PC-3 (cell line): ENCODE measurements around the gene DHX16. TPM values are rescaled to one million over a fixed set of nuclear protein-coding genes. Genes with fewer than 3 reads are reported as not detected.

ENCODE experiments used
- ATAC-seq: fragments of 200-7000 bp; cut with Tn5 transposase; 2 replicates; pipeline ENCODE4 v1.9.1; 2020; ENCODE audit warnings: mild to moderate bottlenecking, moderate library complexity
- BruUV-seq: library from RNA; stranded (reverse); fragments of 400-500 nt; replicated peaks from 2 replicates; lab custom pipeline; 2021; lab: Mats Ljungman, UMichigan
- CTCF ChIA-PET: fragments of 300-600 bp; sonication (Branson Sonifier 250); formaldehyde crosslinking; loops from one replicate; lab custom pipeline; 2022; ENCODE audit warnings: antibody characterized with exemption; lab: Charles Lee
- POLR2A ChIA-PET: fragments of 300-600 bp; sonication (Branson Sonifier 250); formaldehyde crosslinking; loops from one replicate; lab custom pipeline; 2022; ENCODE audit warnings: antibody characterized with exemption; ENCODE audit not compliant: unreplicated experiment; lab: Charles Lee
- DNase-seq: peaks from one replicate; pipeline ENCODE4 v3.0.0-alpha.2; 2015
- H2AFZ ChIP-seq: fragments of 300-600 bp; sonication (generic); 2 replicates; pipeline ENCODE4 v1.6.0; 2016; ENCODE audit warnings: antibody characterized with exemption, low read length
- H3F3A ChIP-seq: fragments of 300-600 bp; sonication (generic); one replicate; pipeline ENCODE4 v1.6.0; 2017; ENCODE audit warnings: antibody characterized with exemption, low read length, control low read depth, mild to moderate bottlenecking; ENCODE audit not compliant: unreplicated experiment
- H3K27ac ChIP-seq: fragments of 300-600 bp; sonication (generic); 2 replicates; pipeline ENCODE4 v1.5.1; 2016; ENCODE audit warnings: mild to moderate bottlenecking, low read length
- H3K27me3 ChIP-seq: fragments of 300-600 bp; sonication (generic); 2 replicates; pipeline ENCODE4 v1.6.1; 2016; ENCODE audit warnings: low read length, mixed read lengths
- H3K36me3 ChIP-seq: fragments of 300-600 bp; sonication (generic); 2 replicates; pipeline ENCODE4 v1.6.1; 2016; ENCODE audit warnings: low read depth, mixed run types, low read length, mixed read lengths
- H3K4me1 ChIP-seq: fragments of 300-600 bp; sonication (generic); 2 replicates; pipeline ENCODE4 v1.5.1; 2016; ENCODE audit warnings: low read length; ENCODE audit not compliant: insufficient read depth
- H3K4me2 ChIP-seq: fragments of 300-600 bp; sonication (generic); 2 replicates; pipeline ENCODE4 v1.6.0; 2016; ENCODE audit warnings: low read length
- H3K4me3 ChIP-seq: fragments of 300-600 bp; sonication (generic); 2 replicates; pipeline ENCODE4 v1.5.1; 2016; ENCODE audit warnings: mild to moderate bottlenecking, low read length, mixed read lengths
- H3K79me2 ChIP-seq: fragments of 300-600 bp; sonication (generic); 2 replicates; pipeline ENCODE4 v1.6.1; 2017; ENCODE audit warnings: low read length, mixed read lengths
- H3K9ac ChIP-seq: fragments of 300-600 bp; sonication (generic); 2 replicates; pipeline ENCODE4 v1.6.0; 2016; ENCODE audit warnings: mild to moderate bottlenecking, low read length
- H3K9me2 ChIP-seq: fragments of 300-600 bp; sonication (generic); replicated peaks from 2 replicates; pipeline ENCODE4 v1.6.1; 2016; ENCODE audit warnings: mixed run types, low read length, mixed read lengths
- H3K9me3 ChIP-seq: fragments of 300-600 bp; sonication (generic); 2 replicates; pipeline ENCODE4 v1.6.1; 2016; ENCODE audit warnings: low read length, mixed read lengths
- H4K20me1 ChIP-seq: fragments of 300-600 bp; sonication (generic); 2 replicates; pipeline ENCODE4 v1.6.1; 2016; ENCODE audit warnings: low read length, mixed read lengths
- EZH2 ChIP-seq: fragments of 300-600 bp; sonication (generic); IDR thresholded peaks from one replicate; pipeline ENCODE4 v1.6.1; 2017; ENCODE audit warnings: antibody characterized with exemption, mild to moderate bottlenecking, low read length; ENCODE audit not compliant: unreplicated experiment
- EZH2phosphoT487 ChIP-seq: fragments of 300-600 bp; sonication (generic); IDR thresholded peaks from 2 replicates; pipeline ENCODE4 v1.6.1; 2018; ENCODE audit warnings: mild to moderate bottlenecking, antibody characterized with exemption, low read length, borderline replicate concordance
- intact Hi-C: fragments of 100-400 bp; cut with micrococcal nuclease; formaldehyde crosslinking; loops from 2 replicates; pipeline ENCODE4 v1.9.0; 2023
- total RNA-seq: library from RNA; depleted of rRNA; stranded (reverse); fragments of >200 nt; gene quantifications from 2 replicates; pipeline ENCODE4 v1.2.3, GENCODE V29; 2014
- TF ChIP-seq, protein P1 (sequence below): fragments of 300-600 bp; sonication (generic); conservative IDR thresholded peaks from 2 replicates; pipeline ENCODE4 v1.5.1; 2017; ENCODE audit warnings: antibody characterized with exemption, low read depth, mild to moderate bottlenecking, low read length

The DHX16 gene
- total RNA-seq, 1 experiment from 2014 or later, result 50.0 TPM

DNA sequence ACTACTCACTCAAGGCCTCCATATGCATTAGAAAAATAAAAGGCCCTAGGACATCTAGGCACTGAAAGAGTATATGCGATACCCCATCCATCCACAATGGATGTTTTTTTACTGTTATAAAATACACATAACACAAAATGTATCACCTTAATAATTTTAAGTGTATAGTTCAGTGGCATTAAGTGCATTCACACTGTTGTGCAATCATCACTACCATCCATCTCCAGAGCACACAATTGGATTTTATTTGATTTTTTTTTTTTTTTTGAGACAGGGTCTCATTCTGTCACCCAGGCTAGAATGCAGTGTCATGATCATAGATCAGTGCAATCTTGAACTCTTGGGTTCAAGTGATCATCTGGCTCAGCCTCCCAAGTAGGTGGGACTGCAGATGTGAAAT is 41.5 kb upstream of the DHX16 start:
- CTCF ChIA-PET, result no interaction called here
- Histone ChIP-seq H3K4me2 (no peak overlapping the region), H3K4me3 (no peak overlapping the region), H3F3A (no peaks in the 10 kb centered on the region), H2AFZ (no peak overlapping the region), H3K27me3 (no peaks in the 10 kb centered on the region), H3K27ac (no peak overlapping the region), H4K20me1 (no peaks in the 10 kb centered on the region), H3K79me2 (peaks cover 35% of the 10 kb centered on the region), H3K4me1 (peaks cover 26% of the 10 kb centered on the region), H3K9me3 (no peaks in the 10 kb centered on the region), H3K9me2 (no peaks in the 10 kb centered on the region), H3K9ac (no peak overlapping the region), H3K36me3 (peaks cover 19% of the 10 kb centered on the region)
- POLR2A ChIA-PET, result no interaction called here
- DNase-seq, result no peak
- intact Hi-C loops, result no loop called here
- no peak for ATAC-seq
- no TSS peak for BruUV-seq
- TF ChIP-seq EZH2phosphoT487, result no peak
- no peak for TF ChIP-seq EZH2

DNA sequence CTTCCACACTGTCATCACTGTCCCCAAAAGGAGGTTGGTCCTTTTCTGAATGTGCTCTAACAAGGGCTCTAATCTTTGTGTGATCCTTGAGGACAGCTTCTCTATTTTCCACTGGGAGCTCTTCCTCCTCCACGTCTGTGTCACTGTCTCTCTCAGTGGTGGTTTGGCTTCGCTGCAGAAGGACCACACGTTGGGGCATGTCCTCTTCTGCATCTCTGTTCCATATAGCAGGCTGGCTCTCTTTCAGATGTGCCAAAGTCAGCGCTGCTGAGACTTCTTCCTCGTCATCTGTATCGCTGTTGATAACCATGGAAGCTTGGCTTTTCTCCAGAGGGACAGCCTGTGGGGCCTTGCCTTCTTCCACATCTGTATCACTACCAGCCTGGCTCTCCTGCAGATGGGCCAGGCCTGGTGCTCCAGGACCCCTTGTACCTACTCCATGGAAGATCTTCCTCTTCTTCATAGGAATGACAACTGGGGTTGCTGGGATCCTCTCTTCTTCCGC is 39.7 kb upstream of the DHX16 start:
- H4K20me1 ChIP-seq, result no peaks in the 10 kb centered on the region
- H2AFZ ChIP-seq, result no peak overlapping the region
- H3K4me2 ChIP-seq, result no peak overlapping the region
- DNase-seq (no peak), ATAC-seq (no peak)
- ChIA-PET POLR2A (interaction anchor here (0.6 kb wide), 1 partner anchor 95 kb away, joined by 3 read pairs; the partner anchor contains the start of genes MRPS18B and PPP1R10), CTCF (no interaction called here)
- no TSS peak for BruUV-seq
- H3K4me3 ChIP-seq, result no peak overlapping the region
- H3K4me1 ChIP-seq, result peaks cover 12% of the 10 kb centered on the region
- no peaks in the 10 kb centered on the region for H3K27me3 ChIP-seq
- TF ChIP-seq EZH2phosphoT487 (no peak), EZH2 (no peak)
- TF ChIP-seq, protein P1, sequence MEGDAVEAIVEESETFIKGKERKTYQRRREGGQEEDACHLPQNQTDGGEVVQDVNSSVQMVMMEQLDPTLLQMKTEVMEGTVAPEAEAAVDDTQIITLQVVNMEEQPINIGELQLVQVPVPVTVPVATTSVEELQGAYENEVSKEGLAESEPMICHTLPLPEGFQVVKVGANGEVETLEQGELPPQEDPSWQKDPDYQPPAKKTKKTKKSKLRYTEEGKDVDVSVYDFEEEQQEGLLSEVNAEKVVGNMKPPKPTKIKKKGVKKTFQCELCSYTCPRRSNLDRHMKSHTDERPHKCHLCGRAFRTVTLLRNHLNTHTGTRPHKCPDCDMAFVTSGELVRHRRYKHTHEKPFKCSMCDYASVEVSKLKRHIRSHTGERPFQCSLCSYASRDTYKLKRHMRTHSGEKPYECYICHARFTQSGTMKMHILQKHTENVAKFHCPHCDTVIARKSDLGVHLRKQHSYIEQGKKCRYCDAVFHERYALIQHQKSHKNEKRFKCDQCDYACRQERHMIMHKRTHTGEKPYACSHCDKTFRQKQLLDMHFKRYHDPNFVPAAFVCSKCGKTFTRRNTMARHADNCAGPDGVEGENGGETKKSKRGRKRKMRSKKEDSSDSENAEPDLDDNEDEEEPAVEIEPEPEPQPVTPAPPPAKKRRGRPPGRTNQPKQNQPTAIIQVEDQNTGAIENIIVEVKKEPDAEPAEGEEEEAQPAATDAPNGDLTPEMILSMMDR, result no peak
- H3K9me2 ChIP-seq, result no peaks in the 10 kb centered on the region
- H3K9ac ChIP-seq, result no peak overlapping the region
- no peak overlapping the region for H3K27ac ChIP-seq
- no peaks in the 10 kb centered on the region for H3K9me3 ChIP-seq
- H3F3A ChIP-seq, result no peaks in the 10 kb centered on the region
- peaks cover 22% of the 10 kb centered on the region for H3K36me3 ChIP-seq
- intact Hi-C loops, result no loop called here
- peaks cover 21% of the 10 kb centered on the region for H3K79me2 ChIP-seq

DNA sequence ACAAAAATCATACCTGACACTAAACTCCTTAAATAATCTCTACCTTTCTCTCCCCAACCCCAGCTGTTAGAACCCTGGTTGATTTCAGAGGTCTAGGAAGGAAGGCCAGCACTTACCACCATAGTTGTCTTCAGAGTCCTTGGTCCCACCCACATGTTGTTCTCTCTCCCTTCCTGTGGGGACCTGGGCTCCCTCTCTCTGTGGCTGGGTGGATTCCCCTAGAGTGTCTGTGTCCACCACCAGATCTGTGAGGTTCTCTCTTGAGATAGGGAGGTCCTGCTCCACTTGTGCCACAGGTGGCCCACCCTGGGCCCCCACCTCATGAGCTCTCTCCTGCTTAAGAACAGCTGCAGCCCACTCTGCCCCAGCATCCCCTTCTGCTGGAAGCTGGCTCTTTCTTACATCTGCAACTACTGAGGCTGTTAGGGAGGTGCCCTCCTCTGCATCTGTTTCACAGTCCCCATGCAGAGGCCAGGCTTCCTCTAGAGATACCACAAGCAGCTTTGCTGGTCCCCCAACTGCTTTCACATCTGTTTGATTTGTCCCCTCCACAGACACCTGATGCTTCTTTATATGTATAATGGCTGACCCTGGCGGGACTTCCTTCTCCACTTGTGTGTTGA is 39.1 kb upstream of the DHX16 start:
- H4K20me1 ChIP-seq, result no peaks in the 10 kb centered on the region
- H3F3A ChIP-seq, result no peaks in the 10 kb centered on the region
- H3K79me2 ChIP-seq, result peaks cover 20% of the 10 kb centered on the region
- DNase-seq (no peak), ATAC-seq (no peak)
- POLR2A ChIA-PET, result no interaction called here
- no peak overlapping the region for H3K27ac ChIP-seq
- CTCF ChIA-PET, result no interaction called here
- TF ChIP-seq, protein P1, result no peak
- no peak for TF ChIP-seq EZH2phosphoT487
- H3K36me3 ChIP-seq, result peaks cover 25% of the 10 kb centered on the region
- no peak overlapping the region for H3K4me2 ChIP-seq
- no peaks in the 10 kb centered on the region for H3K27me3 ChIP-seq
- H3K9me2 ChIP-seq, result no peaks in the 10 kb centered on the region
- intact Hi-C loops, result no loop called here
- no peak overlapping the region for H3K4me3 ChIP-seq
- no TSS peak for BruUV-seq
- H2AFZ ChIP-seq, result no peak overlapping the region
- H3K9me3 ChIP-seq, result no peaks in the 10 kb centered on the region
- H3K9ac ChIP-seq, result no peak overlapping the region
- peaks cover 12% of the 10 kb centered on the region for H3K4me1 ChIP-seq
